ENCODE measurements around the gene CDH5.
"Not testable (repeated sequence)": the region's sequence is repeated elsewhere in the genome, so short reads cannot be mapped to it uniquely, and the experiment has no call there.

The CDH5 gene

GRCh38 chr16:66366433-66367299 is at the start of gene CDH5:
TSS of gene CDH5 (plus strand) at chr16:66366691. CDS start at chr16:66379338, 12,647 bp downstream.
- no peak for DNase-seq

GRCh38 chr16:66318505-66318904 is 48.0 kb upstream of the CDH5 start:
- DNase-seq, result no peak

GRCh38 chr16:66320774-66321173 is 45.7 kb upstream of the CDH5 start:
- no peak for DNase-seq

GRCh38 chr16:66322174-66322573 is 44.3 kb upstream of the CDH5 start:
- DNase-seq, result no peak

GRCh38 chr16:66324815-66325515 is 41.5 kb upstream of the CDH5 start:
- DNase-seq, result peak; percentile 5

GRCh38 chr16:66325717-66326376 is 40.6 kb upstream of the CDH5 start:
- DNase-seq, result no peak

- no peak for DNase-seq
These were observed 39.4 kb upstream of the CDH5 start for GRCh38 chr16:66326991-66327513.

GRCh38 chr16:66328282-66328681 is 38.2 kb upstream of the CDH5 start:
- DNase-seq, result no peak

- DNase-seq, result not testable (repeated sequence)
These were observed 35.0 kb upstream of the CDH5 start for GRCh38 chr16:66331464-66331863.

- no peak for DNase-seq
These were observed 33.6 kb upstream of the CDH5 start for GRCh38 chr16:66332634-66333610.

GRCh38 chr16:66334853-66335574 is 31.5 kb upstream of the CDH5 start:
- no peak for DNase-seq

GRCh38 chr16:66335704-66336329 is 30.7 kb upstream of the CDH5 start:
- no peak for DNase-seq

GRCh38 chr16:66337463-66338188 is 28.9 kb upstream of the CDH5 start:
- no peak for DNase-seq

GRCh38 chr16:66342294-66342900 is 24.1 kb upstream of the CDH5 start:
- peak; percentile 46 for DNase-seq

GRCh38 chr16:66344533-66345145 is 21.9 kb upstream of the CDH5 start:
- DNase-seq, result peak; percentile 53

- DNase-seq, result no peak
These were observed 20.3 kb upstream of the CDH5 start for GRCh38 chr16:66346221-66346620.

- no peak for DNase-seq
These were observed 14.2 kb upstream of the CDH5 start for GRCh38 chr16:66352304-66352703.

- no peak for DNase-seq
These were observed 13.4 kb upstream of the CDH5 start for GRCh38 chr16:66353055-66353454.

All from activated CD4-positive, alpha-beta T cell treated with anti-CD3 and anti-CD28 coated beads for 48 hours (primary cell).